Chondrocyte (in vitro differentiated cells): Measurements from ENCODE around the gene ABHD15. TPM values are rescaled to one million over a fixed set of nuclear protein-coding genes. Genes with fewer than 3 reads are reported as not detected.

ENCODE experiments used
- DNase-seq: peaks from one replicate; pipeline ENCODE4 v3.0.0; 2021; ENCODE audit warnings: mixed read lengths, low spot score
- H3K27ac Mint-ChIP-seq: one replicate; pipeline ENCODE4 v1.8.0; 2021; ENCODE audit warnings: mild to moderate bottlenecking, moderate library complexity, mixed read lengths; ENCODE audit not compliant: unreplicated experiment
- H3K27me3 Mint-ChIP-seq: 2 replicates; pipeline ENCODE4 v1.8.0; 2021; ENCODE audit warnings: low read depth, mixed read lengths
- H3K36me3 Mint-ChIP-seq: 2 replicates; pipeline ENCODE4 v1.8.0; 2021; ENCODE audit warnings: low read depth, mixed read lengths
- H3K4me1 Mint-ChIP-seq: 2 replicates; pipeline ENCODE4 v1.8.0; 2021; ENCODE audit warnings: low read depth, mild to moderate bottlenecking, mixed read lengths
- H3K4me3 Mint-ChIP-seq: one replicate; pipeline ENCODE4 v1.8.0; 2021; ENCODE audit warnings: mild to moderate bottlenecking, moderate library complexity, mixed read lengths; ENCODE audit not compliant: unreplicated experiment
- H3K9me3 Mint-ChIP-seq: 2 replicates; pipeline ENCODE4 v1.8.0; 2021; ENCODE audit warnings: low read depth, mixed read lengths
- CTCF ChIP-seq: fragments of 200-600 bp; sonication (generic); IDR thresholded peaks from 2 replicates; pipeline ENCODE4 v1.5.0; 2021; ENCODE audit warnings: antibody characterized with exemption, mild to moderate bottlenecking, moderate library complexity
- total RNA-seq: library from RNA; stranded (reverse); gene quantifications from 3 replicates; pipeline ENCODE4 v1.2.1, GENCODE V29; 2021

Gene ABHD15
- total RNA-seq, 1 donor from 2014 or later: 11.7 TPM

DNA sequence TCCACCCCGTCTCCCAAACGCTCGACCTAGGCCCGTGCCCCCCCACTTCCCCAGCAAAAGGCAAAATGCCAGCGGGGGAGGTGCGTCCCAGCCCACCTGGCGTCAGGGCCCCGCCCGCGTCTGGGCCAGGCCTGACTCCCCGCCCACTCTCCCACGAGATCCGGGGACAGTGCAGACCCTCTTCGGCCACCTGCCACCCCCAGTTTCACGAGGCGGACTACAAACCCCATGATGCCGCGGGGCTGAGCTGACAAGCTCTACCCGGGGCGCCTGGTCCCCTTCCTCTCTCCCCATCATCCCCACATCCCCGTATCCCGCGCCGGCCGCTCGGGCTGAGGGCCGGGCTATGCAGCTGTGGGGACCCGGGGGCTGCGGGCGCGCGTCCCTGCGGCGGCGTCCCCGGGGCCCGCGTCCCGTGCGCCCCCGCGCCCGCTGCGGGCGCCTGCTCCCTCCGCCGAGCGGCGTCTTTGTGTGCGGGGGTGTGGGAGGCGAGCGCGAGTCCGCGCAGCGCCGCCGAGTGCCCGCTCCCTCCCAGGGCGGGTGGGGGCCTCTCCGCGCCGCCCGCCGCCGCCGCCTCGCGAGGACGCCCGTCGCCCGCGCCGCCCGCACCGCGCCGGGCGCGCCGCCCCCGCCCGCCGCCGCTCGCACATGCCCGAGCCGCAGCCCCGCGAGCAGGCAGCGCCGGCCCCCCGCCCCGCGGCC is 26.2 kb upstream of the ABHD15 start, which contains the start of gene ANKRD13B:
Gene ANKRD13B, plus strand, starts transcription at position 283 of the 702 bp plus-strand sequence. CDS start 490 bp downstream, outside the sequence.
- Mint-ChIP-seq H3K9me3 (no peaks in the 10 kb centered on the region), H3K27ac (peak within 1 kb of the TSS; percentile 88), H3K4me3 (peak within 1 kb of the TSS; percentile 71), H3K36me3 (no peaks in the 10 kb centered on the region), H3K27me3 (no peaks in the 10 kb centered on the region), H3K4me1 (peaks cover 64% of the 10 kb centered on the region)
- TF ChIP-seq CTCF: no peak
- peak; percentile 92 for DNase-seq

DNA sequence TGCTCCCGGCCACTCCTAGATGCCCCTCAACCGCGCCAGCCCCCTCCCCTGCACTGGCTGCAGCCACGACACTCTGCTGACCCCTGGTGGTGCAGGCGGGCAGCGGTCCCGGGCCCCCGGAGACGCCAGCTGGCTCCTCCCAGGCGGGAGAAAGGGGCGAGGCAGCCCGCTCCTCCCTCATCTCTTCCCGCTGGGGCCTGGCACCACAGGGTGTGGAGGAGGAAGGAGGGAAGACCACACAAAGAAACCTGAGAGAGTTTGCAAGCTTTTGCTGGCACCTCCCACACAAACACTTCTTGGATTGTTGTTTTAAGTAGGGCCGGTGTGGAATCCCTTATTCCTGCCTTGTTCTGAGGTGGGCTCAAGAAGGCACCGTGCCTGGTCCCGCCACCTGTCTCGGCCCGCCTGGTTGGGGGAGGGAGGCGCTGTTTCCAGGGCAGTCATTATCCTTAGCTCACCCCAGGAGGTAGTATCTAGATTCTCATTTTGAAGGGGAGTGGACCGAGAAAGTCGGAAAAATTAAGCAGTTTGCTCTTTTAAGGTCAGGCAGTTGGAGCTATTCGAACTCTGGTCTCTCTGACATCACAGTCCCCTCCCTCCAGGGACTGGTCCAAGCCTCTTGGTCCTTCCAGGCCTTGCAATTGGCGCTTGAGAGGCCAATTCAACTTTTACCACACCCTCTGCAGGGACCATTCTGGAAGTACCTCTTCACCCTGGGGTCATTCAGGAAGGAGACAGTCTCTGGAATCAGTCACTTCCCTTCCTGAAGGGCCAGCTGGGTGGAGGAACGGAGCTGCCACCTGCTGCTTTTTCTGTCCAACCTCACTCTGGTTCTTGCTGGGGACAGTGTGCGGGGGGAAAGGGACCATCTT is 25.1 kb upstream of the ABHD15 start:
- Mint-ChIP-seq H3K9me3 (no peaks in the 10 kb centered on the region), H3K27ac (peak overlapping the region; percentile 88), H3K27me3 (no peaks in the 10 kb centered on the region), H3K36me3 (no peaks in the 10 kb centered on the region), H3K4me3 (peak overlapping the region; percentile 69), H3K4me1 (peaks cover 66% of the 10 kb centered on the region)
- peak; percentile 97 for DNase-seq
- TF ChIP-seq CTCF: peak; percentile 97

GRCh38 chr17:29591146-29591736 is 24.4 kb upstream of the ABHD15 start:
- no peaks in the 10 kb centered on the region for H3K27me3 Mint-ChIP-seq
- peaks cover 66% of the 10 kb centered on the region for H3K4me1 Mint-ChIP-seq
- TF ChIP-seq CTCF: no peak
- H3K27ac Mint-ChIP-seq: peak overlapping the region; percentile 88
- H3K36me3 Mint-ChIP-seq: no peaks in the 10 kb centered on the region
- DNase-seq: peak; percentile 84
- H3K9me3 Mint-ChIP-seq: no peaks in the 10 kb centered on the region
- peak overlapping the region; percentile 69 for H3K4me3 Mint-ChIP-seq

DNA sequence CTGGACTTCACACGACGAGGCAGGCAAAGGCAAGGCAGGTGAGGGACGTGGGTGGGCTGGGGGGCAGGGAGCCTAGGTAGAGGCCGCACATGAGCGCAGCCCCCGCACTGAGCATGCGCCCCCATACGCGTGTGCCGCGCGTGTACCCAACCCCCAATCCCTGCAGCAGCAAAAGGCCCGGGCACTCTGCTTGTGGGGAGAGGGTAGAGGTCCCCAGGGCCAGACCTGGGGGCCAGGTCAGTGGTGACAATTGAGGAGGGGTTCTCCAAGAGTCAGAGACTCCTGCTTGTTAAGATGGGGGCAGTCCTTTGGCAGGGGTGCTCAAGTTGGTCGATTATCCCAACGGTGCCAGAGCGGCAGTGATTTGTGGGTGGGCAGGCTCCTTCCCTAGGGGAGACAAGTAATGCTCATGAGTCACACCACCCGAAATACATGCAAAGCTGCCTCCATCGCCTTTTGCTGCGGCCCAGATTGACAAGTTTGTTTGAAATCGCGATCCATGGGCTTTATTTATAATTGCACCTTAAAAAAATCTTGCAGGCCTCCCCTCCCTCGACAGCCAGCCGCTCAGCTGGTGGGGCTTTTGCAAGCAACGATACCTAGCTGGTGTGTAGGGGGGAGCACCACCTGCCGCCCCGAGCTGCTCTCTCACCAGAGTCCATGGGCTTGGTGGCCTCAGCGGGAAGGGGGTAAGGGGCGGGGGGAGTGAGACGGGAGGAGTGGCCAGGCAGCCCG is 23.7 kb upstream of the ABHD15 start:
- peak; percentile 89 for DNase-seq
- H3K36me3 Mint-ChIP-seq: no peaks in the 10 kb centered on the region
- H3K4me1 Mint-ChIP-seq: peaks cover 69% of the 10 kb centered on the region
- no peaks in the 10 kb centered on the region for H3K27me3 Mint-ChIP-seq
- peak overlapping the region; percentile 69 for H3K4me3 Mint-ChIP-seq
- H3K9me3 Mint-ChIP-seq: no peaks in the 10 kb centered on the region
- H3K27ac Mint-ChIP-seq: peak overlapping the region; percentile 88
- TF ChIP-seq CTCF: no peak
